CD4-positive, alpha-beta T cell (primary cell): Measurements from ENCODE around the gene MGAT5. TPM values are rescaled to one million over a fixed set of nuclear protein-coding genes. Genes with fewer than 3 reads are reported as not detected.

Source experiments
- ATAC-seq: fragments of 200-7000 bp; cut with Tn5 transposase; one replicate; pipeline ENCODE4 v1.10.0; 2022; ENCODE audit warnings: mild to moderate bottlenecking; ENCODE audit not compliant: poor library complexity
- CTCF ChIA-PET: fragments of 350-600 bp; sonication (Branson Sonifier 250); formaldehyde crosslinking; loops from one replicate; lab custom pipeline; 2021; ENCODE audit warnings: antibody characterized with exemption, inconsistent platforms; lab: Charles Lee
- POLR2A ChIA-PET: fragments of 350-600 bp; sonication (Branson Sonifier 250); formaldehyde crosslinking; loops from one replicate; lab custom pipeline; 2021; ENCODE audit warnings: antibody characterized with exemption, inconsistent platforms; lab: Charles Lee
- DNase-seq, 14 experiments: peaks; one replicate each; pipeline ENCODE4 v3.0.0-alpha.2; 2013 to 2020; ENCODE audit warnings: mixed read lengths in 2 of 14
- H3K27ac ChIP-seq, 2 donors: one replicate each; pipeline versions ENCODE4 v1.5.1 to v1.7.0; 2013; ENCODE audit warnings: low read length in 2 of 2, low read depth in 1 of 2, mild to moderate bottlenecking in 1 of 2
- H3K27me3 ChIP-seq, 2 experiments: 1 replicate in 1 of 2; 2 replicates in 1 of 2; pipeline versions ENCODE4 v1.6.1 to v1.7.0; 2013; ENCODE audit warnings: low read length in 2 of 2, control low read depth in 1 of 2, mild to moderate bottlenecking in 1 of 2, moderate library complexity in 1 of 2; ENCODE audit not compliant: insufficient read depth in 2 of 2, control insufficient read depth in 1 of 2
- H3K36me3 ChIP-seq: one replicate; pipeline ENCODE4 v1.6.1; 2013; ENCODE audit warnings: low read length, control low read depth; ENCODE audit not compliant: insufficient read depth
- H3K4me1 ChIP-seq: one replicate; pipeline ENCODE4 v1.6.1; 2013; ENCODE audit warnings: low read length, control low read depth; ENCODE audit not compliant: insufficient read depth
- H3K4me3 ChIP-seq: one replicate; pipeline ENCODE4 v1.5.1; 2013; ENCODE audit warnings: mild to moderate bottlenecking, low read length, moderate library complexity
- H3K9me3 ChIP-seq, 2 experiments: 1 replicate in 1 of 2; 2 replicates in 1 of 2; pipeline versions ENCODE4 v1.6.1 to v1.7.0; 2013; ENCODE audit warnings: low read length in 2 of 2, mild to moderate bottlenecking in 2 of 2, control low read depth in 1 of 2, moderate library complexity in 1 of 2; ENCODE audit not compliant: control insufficient read depth in 1 of 2, insufficient read depth in 1 of 2
- H3K27ac Mint-ChIP-seq: one replicate; pipeline ENCODE4 v1.8.0; 2020; ENCODE audit warnings: mixed read lengths
- H3K27me3 Mint-ChIP-seq: one replicate; pipeline ENCODE4 v1.8.0; 2021; ENCODE audit warnings: mixed read lengths
- H3K36me3 Mint-ChIP-seq: one replicate; pipeline ENCODE4 v1.8.0; 2021; ENCODE audit warnings: low read depth, mixed read lengths
- H3K4me1 Mint-ChIP-seq: one replicate; pipeline ENCODE4 v1.8.0; 2021; ENCODE audit warnings: low read depth, mixed read lengths
- H3K4me3 Mint-ChIP-seq: one replicate; pipeline ENCODE4 v1.8.0; 2020; ENCODE audit warnings: mild to moderate bottlenecking, mixed read lengths
- H3K9me3 Mint-ChIP-seq: one replicate; pipeline ENCODE4 v1.8.0; 2020; ENCODE audit warnings: mixed read lengths
- CTCF ChIP-seq: fragments of 200-600 bp; IDR thresholded peaks from one replicate; pipeline ENCODE4 v1.8.0; 2022; ENCODE audit warnings: antibody characterized with exemption, mild to moderate bottlenecking
- intact Hi-C, 2 experiments: fragments of 100-400 bp; cut with DNase I in 1 of 2; cut with micrococcal nuclease in 1 of 2; formaldehyde crosslinking; loops; one replicate each; pipeline versions ENCODE4 v1.15.1 to v1.9.0; 2023 to 2025; cut with DNase I, micrococcal nuclease
- total RNA-seq, 174 experiments: library from RNA in 2 of 174; stranded (reverse) in 2 of 174; gene quantifications; one replicate each; pipeline ENCODE4 v1.2.3 and lab custom pipeline; 2021 to 2026

MGAT5 gene
- total RNA-seq, 2 experiments from 2014 or later, result 77.5 to 77.8 TPM

DNA sequence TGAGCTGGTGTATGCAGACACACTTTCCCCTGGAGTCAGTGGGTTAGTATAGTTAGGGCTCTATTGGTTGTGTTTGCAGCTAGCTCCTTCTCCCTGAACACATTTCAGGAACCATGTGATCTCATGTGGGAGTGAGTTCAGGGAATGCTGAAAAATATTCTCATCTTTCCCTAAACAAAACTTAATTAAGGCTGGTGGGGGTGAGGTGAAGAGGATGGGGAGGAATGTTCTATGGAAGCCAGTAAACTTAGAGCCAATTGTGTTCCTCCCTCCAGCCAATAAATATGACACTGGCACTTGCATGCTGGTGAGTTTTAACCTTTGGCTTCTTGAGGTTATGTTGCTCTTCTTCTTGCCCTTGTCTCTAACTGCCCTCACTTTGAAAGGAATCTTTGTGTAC is 952 bp downstream of the MGAT5 start:
- no peak for TF ChIP-seq CTCF
- DNase-seq (no peak), ATAC-seq (no peak)
- no peaks in the 10 kb centered on the region for H3K27me3 Mint-ChIP-seq
- H3K36me3 ChIP-seq, result peaks cover 14% of the 10 kb centered on the region
- H3K36me3 Mint-ChIP-seq, result peaks cover 34% of the 10 kb centered on the region
- no peaks in the 10 kb centered on the region for H3K27me3 ChIP-seq
- peak overlapping the region; percentile 38 for H3K27ac Mint-ChIP-seq
- CTCF ChIA-PET, result interaction anchor here (1.3 to 1.9 kb wide), 3 partner anchors 10 to 137 kb away, joined by 3 to 10 read pairs (median 4); no protein-coding TSS in a partner anchor
- POLR2A ChIA-PET, result interaction anchor here (0.9 to 2.9 kb wide), 3 partner anchors 16 to 134 kb away, joined by 3 to 11 read pairs (median 7); no protein-coding TSS in a partner anchor
- peaks cover 80% of the 10 kb centered on the region for H3K4me1 ChIP-seq
- no peaks in the 10 kb centered on the region for H3K9me3 Mint-ChIP-seq
- no peak overlapping the region for H3K27ac ChIP-seq
- no peak overlapping the region for H3K4me3 ChIP-seq
- no peaks in the 10 kb centered on the region for H3K9me3 ChIP-seq
- H3K4me3 Mint-ChIP-seq, result peak overlapping the region; percentile 32
- H3K4me1 Mint-ChIP-seq, result peaks cover 98% of the 10 kb centered on the region
- intact Hi-C loops, result loop anchor here in 1 of 2 experiments (5.0 kb wide), 1 partner anchor 37 kb away; no protein-coding TSS in a partner anchor

GRCh38 chr2:134256956-134257355 is 3.1 kb downstream of the MGAT5 start:
- CTCF ChIA-PET, result interaction anchor here (0.9 to 1.6 kb wide), 3 partner anchors 12 to 49 kb away, joined by 3 to 9 read pairs (median 3); no protein-coding TSS in a partner anchor
- Mint-ChIP-seq H3K9me3 (no peaks in the 10 kb centered on the region), H3K4me3 (peak overlapping the region; percentile 57), H3K27me3 (no peaks in the 10 kb centered on the region), H3K4me1 (peaks cover 98% of the 10 kb centered on the region), H3K36me3 (peaks cover 34% of the 10 kb centered on the region), H3K27ac (peak overlapping the region; percentile 91)
- H3K27me3 ChIP-seq, result no peaks in the 10 kb centered on the region
- ATAC-seq (no peak), DNase-seq (peak in 1 of 14 experiments; percentile 48)
- no peak for TF ChIP-seq CTCF
- H3K4me3 ChIP-seq, result no peak overlapping the region
- intact Hi-C loops, result loop anchor here in 1 of 2 experiments (5.0 kb wide), 1 partner anchor 35 kb away; no protein-coding TSS in a partner anchor
- H3K36me3 ChIP-seq, result peaks cover 9% of the 10 kb centered on the region
- H3K4me1 ChIP-seq, result peaks cover 77% of the 10 kb centered on the region
- POLR2A ChIA-PET, result interaction anchor here (0.8 to 1.8 kb wide), 5 partner anchors 12 to 137 kb away, joined by 3 to 10 read pairs (median 4); no protein-coding TSS in a partner anchor
- H3K9me3 ChIP-seq, result no peaks in the 10 kb centered on the region
- H3K27ac ChIP-seq, result peak overlapping the region in 1 of 2 donors; percentile 3

DNA sequence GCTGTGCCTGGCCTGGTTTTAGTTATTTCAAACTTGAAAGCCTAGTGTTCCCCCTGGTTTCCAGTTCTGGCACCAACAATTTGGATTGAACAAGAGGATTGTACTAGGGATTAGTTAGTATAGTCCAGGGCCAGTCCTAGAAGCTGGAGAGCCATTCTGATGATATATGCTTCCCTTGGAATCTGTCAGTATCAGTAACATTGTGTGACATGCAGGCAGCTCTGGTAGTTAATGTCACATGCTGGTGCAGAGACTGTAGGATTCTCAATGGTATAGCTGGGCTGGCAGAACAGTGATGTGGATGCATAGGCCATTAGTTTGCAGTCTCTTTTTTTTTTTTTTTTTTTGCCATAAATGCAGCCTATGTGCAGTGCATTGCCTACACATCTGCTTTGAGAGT is 3.6 kb downstream of the MGAT5 start:
- Histone ChIP-seq H3K4me1 (peaks cover 76% of the 10 kb centered on the region), H3K9me3 (no peaks in the 10 kb centered on the region), H3K27ac (peak overlapping the region; percentile 44 to 49), H3K27me3 (no peaks in the 10 kb centered on the region), H3K36me3 (peaks cover 9% of the 10 kb centered on the region), H3K4me3 (no peak overlapping the region)
- Mint-ChIP-seq H3K4me1 (peaks cover 98% of the 10 kb centered on the region), H3K27ac (peak overlapping the region; percentile 91), H3K27me3 (no peaks in the 10 kb centered on the region), H3K36me3 (peaks cover 28% of the 10 kb centered on the region), H3K9me3 (no peaks in the 10 kb centered on the region), H3K4me3 (no peak overlapping the region)
- POLR2A ChIA-PET, result interaction anchor here (1.2 to 1.8 kb wide), 3 partner anchors 12 to 41 kb away, joined by 3 to 10 read pairs (median 4); no protein-coding TSS in a partner anchor
- CTCF ChIA-PET, result interaction anchor here (0.5 to 1.1 kb wide), 3 partner anchors 12 to 50 kb away, joined by 3 to 4 read pairs (median 3); no protein-coding TSS in a partner anchor
- DNase-seq, result no peak
- ATAC-seq, result no peak
- intact Hi-C loops, result loop anchor here in 1 of 2 experiments (5.0 kb wide), 1 partner anchor 35 kb away; no protein-coding TSS in a partner anchor
- TF ChIP-seq CTCF, result no peak
